Muscle layer of duodenum (tissue), 2 donors: Measurements from ENCODE around the gene VAV3.

ENCODE experiments used
- H3K27ac ChIP-seq: one replicate; pipeline ENCODE4 v1.7.0; 2013; ENCODE audit warnings: mild to moderate bottlenecking, low read length
- H3K27me3 ChIP-seq: one replicate; pipeline ENCODE4 v1.7.0; 2013; ENCODE audit warnings: low read depth, mild to moderate bottlenecking, control low read depth, low read length
- H3K36me3 ChIP-seq, 2 donors: one replicate each; pipeline ENCODE4 v1.7.0; 2013; ENCODE audit warnings: low read length in 2 of 2, control low read depth in 1 of 2, mild to moderate bottlenecking in 1 of 2; ENCODE audit not compliant: insufficient read depth in 2 of 2, control insufficient read depth in 1 of 2
- H3K4me1 ChIP-seq, 2 donors: one replicate each; pipeline ENCODE4 v1.7.0; 2013; ENCODE audit warnings: low read length in 2 of 2, mild to moderate bottlenecking in 2 of 2, control low read depth in 1 of 2, moderate library complexity in 1 of 2; ENCODE audit not compliant: insufficient read depth in 2 of 2, control insufficient read depth in 1 of 2
- H3K4me3 ChIP-seq, 2 donors: one replicate each; pipeline ENCODE4 v1.7.0; 2013; ENCODE audit warnings: low read length in 2 of 2, low read depth in 1 of 2, mild to moderate bottlenecking in 1 of 2
- H3K9me3 ChIP-seq, 2 donors: one replicate each; pipeline ENCODE4 v1.7.0; 2013; ENCODE audit warnings: low read length in 2 of 2, control low read depth in 1 of 2, mild to moderate bottlenecking in 1 of 2; ENCODE audit not compliant: control insufficient read depth in 1 of 2
- donor health status: healthy.

The VAV3 gene

DNA sequence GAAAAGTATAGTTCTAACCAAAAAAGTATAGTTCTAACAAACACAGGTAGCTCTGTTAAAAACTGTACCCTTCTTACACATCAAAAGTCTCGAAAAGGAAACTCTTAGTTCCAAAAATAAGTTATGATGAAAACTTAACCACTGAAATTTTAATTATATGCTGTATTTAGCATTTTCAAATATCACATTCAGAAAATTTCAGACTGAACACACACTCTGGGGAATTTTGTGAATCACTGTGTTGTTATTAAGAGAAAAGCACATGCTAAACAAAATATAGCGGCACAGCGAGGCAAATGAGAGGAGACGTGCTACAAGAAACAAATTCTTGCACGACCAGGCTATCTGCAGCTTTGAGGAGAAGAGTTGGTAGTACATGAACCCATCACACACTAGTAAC, 30.4 kb downstream of the VAV3 start:
- Histone ChIP-seq H3K36me3 (no peaks in the 10 kb centered on the region), H3K27me3 (no peaks in the 10 kb centered on the region), H3K4me1 (peaks cover 0 to 8% of the 10 kb centered on the region in 2 donors), H3K9me3 (no peaks in the 10 kb centered on the region), H3K4me3 (no peak overlapping the region), H3K27ac (no peak overlapping the region)

DNA sequence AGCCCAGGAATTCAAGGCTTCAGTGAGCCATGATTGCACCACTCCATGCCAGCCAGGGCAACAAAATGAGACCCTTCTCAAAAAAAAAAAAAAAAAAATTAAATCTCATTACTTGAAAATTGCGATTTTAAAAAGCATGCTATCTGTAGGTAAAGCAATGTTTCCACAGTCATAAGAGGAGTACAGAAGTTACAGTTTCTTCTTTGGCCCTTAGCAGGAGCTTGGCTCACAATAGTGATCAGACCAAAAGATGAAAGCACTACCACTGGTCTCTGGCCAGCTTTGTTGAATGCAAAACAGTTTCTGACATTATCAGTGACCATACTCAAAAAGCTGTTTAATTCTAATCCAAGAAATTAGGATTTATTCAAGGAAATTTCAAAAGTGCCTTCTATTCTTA, 31.2 kb downstream of the VAV3 start:
- H3K36me3 ChIP-seq = no peaks in the 10 kb centered on the region
- H3K4me1 ChIP-seq = peaks cover 0 to 8% of the 10 kb centered on the region in 2 donors
- H3K27me3 ChIP-seq = no peaks in the 10 kb centered on the region
- no peaks in the 10 kb centered on the region for H3K9me3 ChIP-seq
- no peak overlapping the region for H3K4me3 ChIP-seq
- H3K27ac ChIP-seq = no peak overlapping the region

DNA sequence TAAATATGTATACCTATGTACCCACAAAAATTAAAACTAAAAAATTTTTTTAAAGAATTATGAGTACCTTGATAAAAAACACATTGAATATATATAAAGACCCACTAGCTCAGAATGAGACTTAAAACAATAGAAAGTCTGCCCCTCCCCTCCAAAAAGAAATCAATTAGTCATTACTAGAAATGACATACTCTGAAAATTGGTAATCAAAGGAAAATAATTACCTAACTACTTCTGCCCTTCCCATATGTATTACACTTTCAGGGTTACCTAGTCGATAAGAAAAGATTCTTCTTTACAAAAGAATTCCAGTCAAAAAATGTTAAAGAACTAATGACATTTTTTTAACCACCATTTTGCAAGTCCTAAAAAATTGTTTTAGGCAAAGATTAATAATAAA, 34.7 kb downstream of the VAV3 start:
- H3K9me3 ChIP-seq = no peaks in the 10 kb centered on the region
- no peaks in the 10 kb centered on the region for H3K27me3 ChIP-seq
- H3K4me3 ChIP-seq = no peak overlapping the region
- no peaks in the 10 kb centered on the region for H3K4me1 ChIP-seq
- no peak overlapping the region for H3K27ac ChIP-seq
- no peaks in the 10 kb centered on the region for H3K36me3 ChIP-seq

DNA sequence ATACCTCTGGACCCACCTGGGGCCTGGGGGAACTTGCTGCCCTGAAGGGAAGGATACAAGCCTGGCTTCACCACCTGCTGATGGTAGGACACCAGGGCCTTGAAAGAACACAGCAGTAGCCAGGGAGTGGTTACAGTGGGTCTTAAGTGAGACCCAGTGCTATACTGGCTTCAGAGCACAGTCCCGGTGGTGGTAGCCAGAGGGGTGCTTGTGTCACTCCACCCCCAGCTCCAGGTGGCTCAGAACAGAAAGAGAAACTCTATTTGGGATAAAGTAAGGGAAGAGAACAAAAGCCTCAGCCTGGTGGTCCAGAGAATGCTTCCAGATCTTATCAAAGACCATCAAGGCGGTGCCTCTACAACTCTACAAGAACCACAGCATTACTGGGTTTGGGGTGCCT, 37.2 kb downstream of the VAV3 start:
- Histone ChIP-seq H3K4me1 (no peaks in the 10 kb centered on the region), H3K27ac (no peak overlapping the region), H3K9me3 (no peaks in the 10 kb centered on the region), H3K27me3 (no peaks in the 10 kb centered on the region), H3K4me3 (no peak overlapping the region), H3K36me3 (no peaks in the 10 kb centered on the region)

DNA sequence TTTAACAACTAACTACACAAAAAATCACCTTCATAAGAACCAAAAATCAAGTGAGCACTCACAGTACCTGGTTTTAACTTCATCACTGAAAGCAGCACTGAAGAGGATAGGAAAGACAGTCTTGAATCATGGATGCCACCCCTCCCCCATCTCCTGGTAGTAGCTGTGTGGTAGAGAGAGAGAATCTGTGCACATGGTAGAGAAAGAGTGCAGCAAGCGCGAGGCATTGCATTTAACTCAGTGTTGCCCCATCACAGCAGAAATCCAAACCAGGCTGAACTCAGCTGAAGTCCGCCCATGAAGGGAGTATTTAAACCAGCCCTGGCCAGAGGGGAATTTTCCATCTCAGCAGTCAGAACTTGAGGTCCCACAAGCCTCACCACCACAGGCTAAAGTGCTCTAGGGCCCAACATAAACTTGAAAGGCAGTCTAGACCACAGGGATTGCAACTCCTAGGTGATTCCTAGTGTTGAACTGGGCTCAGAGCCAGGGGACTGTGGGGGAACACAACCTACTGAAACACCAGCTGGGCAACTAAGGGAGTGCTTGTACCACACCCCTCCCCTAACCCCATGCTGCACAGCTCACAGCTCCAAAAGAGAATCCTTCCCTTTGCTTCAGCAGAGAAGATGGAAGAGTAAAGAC, 38.4 kb downstream of the VAV3 start:
- no peaks in the 10 kb centered on the region for H3K9me3 ChIP-seq
- no peak overlapping the region for H3K4me3 ChIP-seq
- no peaks in the 10 kb centered on the region for H3K36me3 ChIP-seq
- no peaks in the 10 kb centered on the region for H3K27me3 ChIP-seq
- no peaks in the 10 kb centered on the region for H3K4me1 ChIP-seq
- no peak overlapping the region for H3K27ac ChIP-seq

- Histone ChIP-seq H3K27ac (no peak overlapping the region), H3K36me3 (no peaks in the 10 kb centered on the region), H3K9me3 (no peaks in the 10 kb centered on the region), H3K4me3 (no peak overlapping the region), H3K4me1 (no peaks in the 10 kb centered on the region), H3K27me3 (no peaks in the 10 kb centered on the region)
These were observed 39.4 kb downstream of the VAV3 start for GRCh38 chr1:107925565-107925964.

GRCh38 chr1:107920999-107921398, 44.0 kb downstream of the VAV3 start:
- Histone ChIP-seq H3K27ac (no peak overlapping the region), H3K27me3 (no peaks in the 10 kb centered on the region), H3K9me3 (no peaks in the 10 kb centered on the region), H3K4me1 (no peaks in the 10 kb centered on the region), H3K4me3 (no peak overlapping the region), H3K36me3 (no peaks in the 10 kb centered on the region)

DNA sequence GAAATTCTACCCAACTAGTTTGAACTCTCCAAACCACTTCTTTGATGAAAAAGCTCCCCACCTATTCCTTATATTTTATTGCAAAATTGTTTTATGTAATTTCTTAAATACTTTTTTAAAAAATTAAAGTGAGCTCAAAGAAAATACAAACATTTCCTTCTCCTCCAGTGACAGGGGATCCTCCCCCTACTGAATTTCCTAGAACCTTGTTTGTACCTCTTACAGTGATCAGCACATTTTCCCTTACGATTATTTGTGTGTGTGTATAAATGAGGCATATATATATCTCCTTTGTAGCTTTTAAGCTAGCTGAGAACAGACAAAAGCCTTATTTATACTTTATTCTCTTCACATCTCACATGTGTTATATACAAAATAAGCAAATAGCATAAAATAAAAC, 44.4 kb downstream of the VAV3 start:
- H3K4me1 ChIP-seq = no peaks in the 10 kb centered on the region

GRCh38 chr1:107919953-107920352, 45.0 kb downstream of the VAV3 start:
- no peak overlapping the region for H3K4me3 ChIP-seq
- no peaks in the 10 kb centered on the region for H3K9me3 ChIP-seq
- no peak overlapping the region for H3K27ac ChIP-seq
- no peaks in the 10 kb centered on the region for H3K36me3 ChIP-seq
- no peaks in the 10 kb centered on the region for H3K27me3 ChIP-seq
- H3K4me1 ChIP-seq = no peaks in the 10 kb centered on the region

More for the DNA sequence above, 44.4 kb downstream of the VAV3 start:
- Histone ChIP-seq H3K4me3 (no peak overlapping the region), H3K36me3 (no peaks in the 10 kb centered on the region), H3K9me3 (no peaks in the 10 kb centered on the region), H3K27ac (no peak overlapping the region), H3K27me3 (no peaks in the 10 kb centered on the region)

- H3K4me1 ChIP-seq = no peaks in the 10 kb centered on the region
- H3K4me3 ChIP-seq = no peak overlapping the region
- no peaks in the 10 kb centered on the region for H3K9me3 ChIP-seq
- no peaks in the 10 kb centered on the region for H3K27me3 ChIP-seq
- no peaks in the 10 kb centered on the region for H3K36me3 ChIP-seq
- no peak overlapping the region for H3K27ac ChIP-seq
These were observed 50.7 kb downstream of the VAV3 start for GRCh38 chr1:107914119-107914765.

- Histone ChIP-seq H3K4me1 (no peaks in the 10 kb centered on the region), H3K9me3 (no peaks in the 10 kb centered on the region), H3K4me3 (no peak overlapping the region), H3K27me3 (no peaks in the 10 kb centered on the region), H3K36me3 (no peaks in the 10 kb centered on the region), H3K27ac (no peak overlapping the region)
These were observed 52.3 kb downstream of the VAV3 start for GRCh38 chr1:107912656-107913055.
